SK-N-SH treated with all-trans-retinoic acid at 6 μM for 48 hours (cell line): ENCODE measurements around the gene TXNRD3.

Experiments used
- ATAC-seq: fragments of 200-7000 bp; cut with Tn5 transposase; 3 replicates; pipeline ENCODE4 v1.9.1; 2020; ENCODE audit warnings: mild to moderate bottlenecking, moderate library complexity
- ARNTL ChIP-seq: fragments of 450-650 bp; formaldehyde crosslinking; IDR thresholded peaks from 2 replicates; pipeline ENCODE4 v1.5.0; 2020; ENCODE audit warnings: low read depth, mild to moderate bottlenecking, moderate library complexity, borderline replicate concordance
- BACH2 ChIP-seq: fragments of 250-450 bp; sonication (Bioruptor Pico); IDR thresholded peaks from 2 replicates; pipeline ENCODE4 v1.9.0; 2021; ENCODE audit warnings: mild to moderate bottlenecking, borderline replicate concordance
- CREB5 ChIP-seq: fragments of 250-450 bp; sonication (Bioruptor Pico); IDR thresholded peaks from 2 replicates; pipeline ENCODE4 v1.5.1; 2020; ENCODE audit warnings: low read depth, mild to moderate bottlenecking, moderate library complexity
- CSDC2 ChIP-seq: fragments of 250-450 bp; sonication (Bioruptor Pico); IDR thresholded peaks from 2 replicates; pipeline ENCODE4 v1.5.0; 2020; ENCODE audit warnings: mild to moderate bottlenecking, moderate library complexity
- CSRNP3 ChIP-seq: fragments of 250-450 bp; sonication (Bioruptor Pico); IDR thresholded peaks from 2 replicates; pipeline ENCODE4 v1.5.1; 2021; ENCODE audit warnings: mild to moderate bottlenecking, moderate library complexity
- ESRRG ChIP-seq: fragments of 250-450 bp; sonication (Bioruptor Pico); IDR thresholded peaks from 2 replicates; pipeline ENCODE4 v1.6.1; 2021; ENCODE audit warnings: mild to moderate bottlenecking
- GLIS3 ChIP-seq: fragments of 250-450 bp; sonication (Bioruptor Pico); IDR thresholded peaks from 2 replicates; pipeline ENCODE4 v1.5.0; 2020; ENCODE audit warnings: mild to moderate bottlenecking, moderate library complexity
- ISL1 ChIP-seq: fragments of 250-450 bp; sonication (Bioruptor Pico); IDR thresholded peaks from 2 replicates; pipeline ENCODE4 v2.1.2; 2022; ENCODE audit warnings: mild to moderate bottlenecking, moderate library complexity
- OSR1 ChIP-seq: fragments of 250-450 bp; sonication (Bioruptor Pico); IDR thresholded peaks from 2 replicates; pipeline ENCODE4 v1.8.0; 2022; ENCODE audit warnings: moderate library complexity, mild to moderate bottlenecking, inconsistent platforms
- PATZ1 ChIP-seq: fragments of 250-450 bp; sonication (Bioruptor Pico); IDR thresholded peaks from 2 replicates; pipeline ENCODE4 v1.8.0; 2020; ENCODE audit warnings: mild to moderate bottlenecking, moderate library complexity, borderline replicate concordance
- POU6F1 ChIP-seq: fragments of 250-450 bp; sonication (Bioruptor Pico); IDR thresholded peaks from 2 replicates; pipeline ENCODE4 v1.8.0; 2021; ENCODE audit warnings: low read depth, mild to moderate bottlenecking, moderate library complexity, borderline replicate concordance
- PPARA ChIP-seq: fragments of 250-450 bp; sonication (Bioruptor Pico); IDR thresholded peaks from 2 replicates; pipeline ENCODE4 v1.5.0; 2020; ENCODE audit warnings: mild to moderate bottlenecking, borderline replicate concordance
- RARB ChIP-seq: fragments of 250-450 bp; sonication (Bioruptor Pico); IDR thresholded peaks from 2 replicates; pipeline ENCODE4 v1.8.0; 2021; ENCODE audit warnings: mild to moderate bottlenecking, moderate library complexity
- SNAI2 ChIP-seq: fragments of 250-450 bp; sonication (Bioruptor Pico); IDR thresholded peaks from 2 replicates; pipeline ENCODE4 v1.5.0; 2020; ENCODE audit warnings: mild to moderate bottlenecking, moderate library complexity
- TCF4 ChIP-seq: fragments of 250-450 bp; sonication (Bioruptor Pico); IDR thresholded peaks from 2 replicates; pipeline ENCODE4 v1.8.0; 2021; ENCODE audit warnings: mild to moderate bottlenecking, moderate library complexity, borderline replicate concordance
- TOX ChIP-seq: fragments of 250-450 bp; sonication (Bioruptor Pico); IDR thresholded peaks from 2 replicates; pipeline ENCODE4 v1.8.0; 2021; ENCODE audit warnings: mild to moderate bottlenecking, moderate library complexity, borderline replicate concordance
- ZC3H10 ChIP-seq: fragments of 250-450 bp; sonication (Bioruptor Pico); IDR thresholded peaks from 2 replicates; pipeline ENCODE4 v1.5.1; 2021; ENCODE audit warnings: mild to moderate bottlenecking, moderate library complexity
- ZFP3 ChIP-seq: fragments of 250-450 bp; sonication (Bioruptor Pico); IDR thresholded peaks from 2 replicates; pipeline ENCODE4 v1.5.0; 2020; ENCODE audit warnings: mild to moderate bottlenecking, moderate library complexity
- ZFP30 ChIP-seq: fragments of 450-650 bp; formaldehyde crosslinking; IDR thresholded peaks from 2 replicates; pipeline ENCODE4 v1.5.0; 2022; ENCODE audit warnings: mild to moderate bottlenecking, moderate library complexity
- ZNF565 ChIP-seq: fragments of 450-650 bp; formaldehyde crosslinking; conservative IDR thresholded peaks from 2 replicates; pipeline ENCODE4 v1.5.0; 2020; ENCODE audit warnings: low read depth, mild to moderate bottlenecking, moderate library complexity
- ZNF70 ChIP-seq: fragments of 450-650 bp; formaldehyde crosslinking; IDR thresholded peaks from 2 replicates; pipeline ENCODE4 v1.5.0; 2020; ENCODE audit warnings: mild to moderate bottlenecking, moderate library complexity
- ZNF8 ChIP-seq: fragments of 450-650 bp; formaldehyde crosslinking; IDR thresholded peaks from 2 replicates; pipeline ENCODE4 v1.5.0; 2020; ENCODE audit warnings: mild to moderate bottlenecking, moderate library complexity
- TF ChIP-seq, protein P1 (sequence below): fragments of 250-450 bp; sonication (Bioruptor Pico); IDR thresholded peaks from 2 replicates; pipeline ENCODE4 v1.5.0; 2020; ENCODE audit warnings: mild to moderate bottlenecking, moderate library complexity

Gene TXNRD3

DNA sequence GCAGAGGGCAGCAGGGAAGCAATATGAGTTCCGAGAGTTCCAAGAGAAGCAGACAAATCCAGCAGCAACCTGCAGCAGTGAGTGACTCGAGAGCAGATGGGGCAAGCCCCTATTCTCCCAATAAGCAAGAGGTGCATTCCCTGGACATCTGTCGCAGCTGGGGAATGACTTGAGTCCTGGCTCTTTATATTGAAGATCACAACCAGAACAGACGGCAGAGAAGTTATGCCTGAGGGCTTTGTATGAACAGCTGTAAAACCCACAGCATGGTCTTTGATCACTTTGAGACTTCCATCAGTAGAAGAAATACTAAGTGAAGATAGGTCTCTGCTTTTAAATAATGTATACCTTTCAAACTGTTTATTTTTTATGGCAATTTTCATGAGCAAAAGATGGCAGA, 72.6 kb downstream of the TXNRD3 start:
- TF ChIP-seq ISL1 (CRISPR knock-in tag) (no peak), TCF4 (no peak), BACH2 (CRISPR knock-in tag) (no peak)
- TF ChIP-seq, protein P1, sequence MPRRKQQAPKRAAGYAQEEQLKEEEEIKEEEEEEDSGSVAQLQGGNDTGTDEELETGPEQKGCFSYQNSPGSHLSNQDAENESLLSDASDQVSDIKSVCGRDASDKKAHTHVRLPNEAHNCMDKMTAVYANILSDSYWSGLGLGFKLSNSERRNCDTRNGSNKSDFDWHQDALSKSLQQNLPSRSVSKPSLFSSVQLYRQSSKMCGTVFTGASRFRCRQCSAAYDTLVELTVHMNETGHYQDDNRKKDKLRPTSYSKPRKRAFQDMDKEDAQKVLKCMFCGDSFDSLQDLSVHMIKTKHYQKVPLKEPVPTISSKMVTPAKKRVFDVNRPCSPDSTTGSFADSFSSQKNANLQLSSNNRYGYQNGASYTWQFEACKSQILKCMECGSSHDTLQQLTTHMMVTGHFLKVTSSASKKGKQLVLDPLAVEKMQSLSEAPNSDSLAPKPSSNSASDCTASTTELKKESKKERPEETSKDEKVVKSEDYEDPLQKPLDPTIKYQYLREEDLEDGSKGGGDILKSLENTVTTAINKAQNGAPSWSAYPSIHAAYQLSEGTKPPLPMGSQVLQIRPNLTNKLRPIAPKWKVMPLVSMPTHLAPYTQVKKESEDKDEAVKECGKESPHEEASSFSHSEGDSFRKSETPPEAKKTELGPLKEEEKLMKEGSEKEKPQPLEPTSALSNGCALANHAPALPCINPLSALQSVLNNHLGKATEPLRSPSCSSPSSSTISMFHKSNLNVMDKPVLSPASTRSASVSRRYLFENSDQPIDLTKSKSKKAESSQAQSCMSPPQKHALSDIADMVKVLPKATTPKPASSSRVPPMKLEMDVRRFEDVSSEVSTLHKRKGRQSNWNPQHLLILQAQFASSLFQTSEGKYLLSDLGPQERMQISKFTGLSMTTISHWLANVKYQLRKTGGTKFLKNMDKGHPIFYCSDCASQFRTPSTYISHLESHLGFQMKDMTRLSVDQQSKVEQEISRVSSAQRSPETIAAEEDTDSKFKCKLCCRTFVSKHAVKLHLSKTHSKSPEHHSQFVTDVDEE = no peak
- no peak for ATAC-seq

- no peak for TF ChIP-seq ZNF8 (CRISPR knock-in tag)
- TF ChIP-seq CREB5 (CRISPR knock-in tag) = no peak
- no peak for TF ChIP-seq ARNTL (CRISPR knock-in tag)
- no peak for TF ChIP-seq PATZ1
- TF ChIP-seq ZNF565 (CRISPR knock-in tag) = no peak
- no peak for TF ChIP-seq POU6F1 (CRISPR knock-in tag)
- no peak for TF ChIP-seq ISL1 (CRISPR knock-in tag)
- TF ChIP-seq CSRNP3 (CRISPR knock-in tag) = no peak
- no peak for TF ChIP-seq PPARA (CRISPR knock-in tag)
- TF ChIP-seq SNAI2 = no peak
- TF ChIP-seq CSDC2 = no peak
Observed at GRCh38 chr3:126581569-126581968, 73.4 kb downstream of the TXNRD3 start.

GRCh38 chr3:126580746-126581145, 74.2 kb downstream of the TXNRD3 start:
- ATAC-seq = no peak
- TF ChIP-seq ZC3H10 (CRISPR knock-in tag) (no peak), ZFP30 (CRISPR knock-in tag) (no peak), CSDC2 (no peak), ZFP3 (CRISPR knock-in tag) (no peak), TOX (CRISPR knock-in tag) (no peak), CREB5 (CRISPR knock-in tag) (no peak), ESRRG (no peak), ZNF70 (CRISPR knock-in tag) (no peak), POU6F1 (CRISPR knock-in tag) (no peak), ARNTL (CRISPR knock-in tag) (no peak), TCF4 (no peak), BACH2 (CRISPR knock-in tag) (no peak), ZNF8 (CRISPR knock-in tag) (no peak), RARB (CRISPR knock-in tag) (no peak), ISL1 (CRISPR knock-in tag) (no peak), GLIS3 (CRISPR knock-in tag) (no peak), OSR1 (no peak)
- TF ChIP-seq, protein P1 = no peak

More at GRCh38 chr3:126581569-126581968, 73.4 kb downstream of the TXNRD3 start:
- ATAC-seq = no peak
